ENCODE measurements around the gene CLASP1.
A peak's percentile ranks its signal among the peaks of the same experiment; 100 is the strongest.
"Not testable (repeated sequence)": the region's sequence is repeated elsewhere in the genome, so short reads cannot be mapped to it uniquely, and the experiment has no call there.

The CLASP1 gene

GRCh38 chr2:121324601-121325000 is 324.7 kb downstream of the CLASP1 start:
- Mint-ChIP-seq H3K36me3 (ENCODE audit: insufficient read depth) (no peaks in the 10 kb centered on the region), H3K27me3 (peaks cover 0 to 31% of the 10 kb centered on the region in 2 donors), H3K9me3 (no peaks in the 10 kb centered on the region), H3K4me3 (no peak overlapping the region), H3K4me1 (ENCODE audit: low read depth in 2 of 2) (peaks cover 0 to 4% of the 10 kb centered on the region in 2 donors), H3K27ac (no peak overlapping the region)
- no peak for ATAC-seq (replicated peaks)
- DNase-seq: no peak

- Mint-ChIP-seq H3K36me3 (ENCODE audit: insufficient read depth) (no peaks in the 10 kb centered on the region), H3K27ac (no peak overlapping the region), H3K4me1 (ENCODE audit: low read depth in 2 of 2) (peaks cover 0 to 4% of the 10 kb centered on the region in 2 donors), H3K4me3 (no peak overlapping the region), H3K27me3 (peaks cover 0 to 24% of the 10 kb centered on the region in 2 donors), H3K9me3 (no peaks in the 10 kb centered on the region)
- ATAC-seq (replicated peaks) (no peak), DNase-seq (no peak)
These were observed 327.8 kb downstream of the CLASP1 start for GRCh38 chr2:121321476-121321875.

GRCh38 chr2:121319941-121320340 is 329.3 kb downstream of the CLASP1 start:
- DNase-seq: no peak
- peak overlapping the region in 1 of 2 donors; percentile 30 for H3K27ac Mint-ChIP-seq
- no peak for ATAC-seq (replicated peaks)
- H3K27me3 Mint-ChIP-seq: peaks cover 0 to 17% of the 10 kb centered on the region in 2 donors
- H3K4me1 Mint-ChIP-seq (ENCODE audit: low read depth in 2 of 2): no peaks in the 10 kb centered on the region
- no peak overlapping the region for H3K4me3 Mint-ChIP-seq
- no peaks in the 10 kb centered on the region for H3K36me3 Mint-ChIP-seq (ENCODE audit: insufficient read depth)
- no peaks in the 10 kb centered on the region for H3K9me3 Mint-ChIP-seq

DNA sequence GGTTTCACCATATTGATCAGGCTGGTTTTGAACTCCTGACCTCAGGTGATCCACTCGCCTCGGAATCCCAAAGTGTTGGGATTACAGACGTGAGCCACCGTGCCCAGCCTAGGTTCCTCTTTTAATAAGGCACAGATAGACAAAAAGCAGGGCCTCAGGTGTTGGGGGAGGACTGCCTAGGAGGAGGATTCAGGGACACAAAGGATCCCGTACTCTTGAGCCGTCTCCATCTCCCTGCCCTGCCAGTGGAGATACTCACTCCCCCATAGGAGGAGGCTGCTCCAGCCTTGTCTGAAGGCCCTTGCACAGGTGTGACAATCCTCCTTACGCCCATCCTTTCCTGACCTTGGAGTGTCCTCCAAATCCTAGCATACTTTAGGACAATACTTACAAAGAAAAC is 332.3 kb downstream of the CLASP1 start:
- no peak overlapping the region for H3K27ac Mint-ChIP-seq

GRCh38 chr2:121313701-121314100 is 335.6 kb downstream of the CLASP1 start:
- peaks cover 7 to 20% of the 10 kb centered on the region in 2 donors for H3K4me1 Mint-ChIP-seq (ENCODE audit: low read depth in 2 of 2)
- H3K9me3 Mint-ChIP-seq; H3K36me3 Mint-ChIP-seq (ENCODE audit: insufficient read depth); H3K4me3 Mint-ChIP-seq; ATAC-seq (replicated peaks); DNase-seq; H3K27ac Mint-ChIP-seq; H3K27me3 Mint-ChIP-seq: not testable (repeated sequence)

More for the DNA sequence above, 332.3 kb downstream of the CLASP1 start:
- no peak for DNase-seq
- peaks cover 0 to 10% of the 10 kb centered on the region in 2 donors for H3K27me3 Mint-ChIP-seq
- no peak overlapping the region for H3K4me3 Mint-ChIP-seq
- no peaks in the 10 kb centered on the region for H3K9me3 Mint-ChIP-seq
- no peaks in the 10 kb centered on the region for H3K36me3 Mint-ChIP-seq (ENCODE audit: insufficient read depth)
- ATAC-seq (replicated peaks): no peak
- H3K4me1 Mint-ChIP-seq (ENCODE audit: low read depth in 2 of 2): no peaks in the 10 kb centered on the region

DNA sequence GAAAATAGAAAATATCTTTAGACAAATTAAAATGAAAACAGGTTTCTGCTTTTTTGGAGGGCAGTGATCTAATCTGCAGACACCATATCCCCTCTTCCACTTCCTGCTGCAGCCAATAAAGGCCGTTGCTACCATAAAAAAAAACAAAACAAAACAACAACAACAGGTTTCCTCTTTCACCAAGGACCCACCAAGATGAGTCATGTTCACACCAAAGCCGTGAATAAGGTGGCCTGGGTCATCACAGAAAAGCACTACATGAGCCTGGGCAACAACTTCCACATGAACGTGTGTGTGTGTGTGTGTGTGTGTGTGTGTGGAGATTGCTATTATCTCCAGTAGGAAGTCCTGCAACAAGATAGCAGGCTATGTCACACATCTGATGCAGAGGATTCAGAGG is 339.5 kb downstream of the CLASP1 start:
- peaks cover 0 to 16% of the 10 kb centered on the region in 2 donors for H3K27me3 Mint-ChIP-seq
- DNase-seq: peak; percentile 11 to 22 (median 19)
- peak; percentile 93 for ATAC-seq (replicated peaks)
- peaks cover 9 to 24% of the 10 kb centered on the region in 2 donors for H3K4me1 Mint-ChIP-seq (ENCODE audit: low read depth in 2 of 2)
- peak overlapping the region; percentile 4 to 85 for H3K27ac Mint-ChIP-seq
- no peaks in the 10 kb centered on the region for H3K9me3 Mint-ChIP-seq
- H3K36me3 Mint-ChIP-seq (ENCODE audit: insufficient read depth): no peaks in the 10 kb centered on the region
- H3K4me3 Mint-ChIP-seq: peak overlapping the region in 1 of 2 donors; percentile 2

GRCh38 chr2:121309323-121309722 is 339.9 kb downstream of the CLASP1 start:
- ATAC-seq (replicated peaks): no peak
- Mint-ChIP-seq H3K9me3 (no peaks in the 10 kb centered on the region), H3K4me3 (peak overlapping the region in 1 of 2 donors; percentile 2), H3K36me3 (ENCODE audit: insufficient read depth) (no peaks in the 10 kb centered on the region), H3K27ac (peak overlapping the region; percentile 45 to 85), H3K27me3 (peaks cover 0 to 20% of the 10 kb centered on the region in 2 donors), H3K4me1 (ENCODE audit: low read depth in 2 of 2) (peaks cover 9 to 24% of the 10 kb centered on the region in 2 donors)
- DNase-seq: no peak

DNA sequence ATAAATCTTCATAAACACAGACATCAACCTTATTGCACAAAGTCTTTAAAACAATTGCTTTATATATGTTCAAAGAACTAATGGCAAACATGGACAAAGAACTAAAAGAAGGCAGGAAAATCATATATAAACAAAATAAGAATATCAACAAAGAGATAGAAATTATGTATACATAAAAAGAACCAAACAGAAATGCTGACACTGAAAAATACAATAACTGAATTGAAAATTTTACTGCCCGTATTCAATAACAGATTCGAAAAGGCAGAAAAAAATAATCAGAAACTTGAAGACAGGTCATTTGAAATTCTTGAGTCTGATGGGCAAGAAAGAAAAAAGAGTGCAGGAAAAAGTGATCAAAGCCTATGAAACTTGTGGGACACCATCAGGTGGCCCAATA is 342.2 kb downstream of the CLASP1 start:
- Mint-ChIP-seq H3K4me3 (no peak overlapping the region), H3K27ac (peak overlapping the region in 1 of 2 donors; percentile 13), H3K27me3 (peaks cover 5 to 42% of the 10 kb centered on the region in 2 donors), H3K4me1 (ENCODE audit: low read depth in 2 of 2) (peaks cover 11 to 29% of the 10 kb centered on the region in 2 donors), H3K9me3 (no peaks in the 10 kb centered on the region), H3K36me3 (ENCODE audit: insufficient read depth) (no peaks in the 10 kb centered on the region)
- no peak for ATAC-seq (replicated peaks)
- DNase-seq: no peak

DNA sequence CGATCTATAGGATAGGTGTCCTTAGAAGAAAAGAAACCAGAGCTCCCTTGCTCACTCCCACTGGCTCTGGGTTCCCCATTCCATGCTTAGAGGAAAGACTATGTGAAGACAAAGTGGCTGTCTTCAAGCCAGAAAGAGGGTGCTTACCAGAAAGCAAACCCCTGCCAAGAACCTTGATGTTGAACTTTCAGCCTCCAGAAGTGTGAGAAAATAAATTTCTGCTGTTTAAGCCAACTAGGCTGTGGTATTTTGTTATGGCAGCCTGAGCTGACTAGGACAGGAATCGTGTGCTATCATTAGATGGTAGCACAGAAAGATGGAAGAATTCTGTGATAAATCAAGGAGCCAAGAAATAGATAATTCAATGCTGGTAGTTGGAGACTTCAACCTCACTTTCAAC is 344.3 kb downstream of the CLASP1 start:
- Mint-ChIP-seq H3K9me3 (no peaks in the 10 kb centered on the region), H3K36me3 (ENCODE audit: insufficient read depth) (no peaks in the 10 kb centered on the region), H3K4me3 (no peak overlapping the region), H3K4me1 (ENCODE audit: low read depth in 2 of 2) (peaks cover 10 to 22% of the 10 kb centered on the region in 2 donors), H3K27ac (no peak overlapping the region), H3K27me3 (peaks cover 15 to 58% of the 10 kb centered on the region in 2 donors)
- DNase-seq (no peak), ATAC-seq (replicated peaks) (no peak)

GRCh38 chr2:121303531-121304263 is 345.6 kb downstream of the CLASP1 start:
- ATAC-seq (replicated peaks) (no peak), DNase-seq (no peak)
- Mint-ChIP-seq H3K9me3 (no peaks in the 10 kb centered on the region), H3K27ac (no peak overlapping the region), H3K4me3 (no peak overlapping the region), H3K4me1 (ENCODE audit: low read depth in 2 of 2) (peaks cover 3 to 9% of the 10 kb centered on the region in 2 donors), H3K36me3 (ENCODE audit: insufficient read depth) (no peaks in the 10 kb centered on the region), H3K27me3 (peaks cover 15 to 58% of the 10 kb centered on the region in 2 donors)

DNA sequence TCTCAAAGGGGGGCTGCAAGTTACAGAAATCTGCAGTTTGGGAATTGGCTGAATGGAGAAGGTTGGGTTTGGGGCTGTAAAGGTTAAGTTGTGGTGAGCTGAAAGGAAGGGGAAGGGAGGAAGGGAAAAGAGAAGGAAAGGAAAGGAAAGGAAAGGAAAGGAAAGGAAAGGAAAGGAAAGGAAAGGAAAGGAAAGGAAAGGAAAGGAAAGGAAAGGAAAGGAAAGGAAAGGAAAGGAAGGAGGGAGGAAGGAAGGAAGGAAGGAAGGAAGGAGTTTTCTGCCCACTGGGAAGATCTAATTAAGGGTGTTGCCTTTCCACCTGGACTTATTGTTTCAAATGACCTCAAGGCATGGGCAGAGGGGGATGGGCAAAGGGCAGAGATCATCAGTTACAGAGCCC is 348.1 kb downstream of the CLASP1 start:
- H3K4me1 Mint-ChIP-seq (ENCODE audit: low read depth in 2 of 2); H3K36me3 Mint-ChIP-seq (ENCODE audit: insufficient read depth); ATAC-seq (replicated peaks); DNase-seq; H3K4me3 Mint-ChIP-seq; H3K9me3 Mint-ChIP-seq; H3K27ac Mint-ChIP-seq: not testable (repeated sequence)
- H3K27me3 Mint-ChIP-seq: peaks cover 15 to 51% of the 10 kb centered on the region in 2 donors

DNA sequence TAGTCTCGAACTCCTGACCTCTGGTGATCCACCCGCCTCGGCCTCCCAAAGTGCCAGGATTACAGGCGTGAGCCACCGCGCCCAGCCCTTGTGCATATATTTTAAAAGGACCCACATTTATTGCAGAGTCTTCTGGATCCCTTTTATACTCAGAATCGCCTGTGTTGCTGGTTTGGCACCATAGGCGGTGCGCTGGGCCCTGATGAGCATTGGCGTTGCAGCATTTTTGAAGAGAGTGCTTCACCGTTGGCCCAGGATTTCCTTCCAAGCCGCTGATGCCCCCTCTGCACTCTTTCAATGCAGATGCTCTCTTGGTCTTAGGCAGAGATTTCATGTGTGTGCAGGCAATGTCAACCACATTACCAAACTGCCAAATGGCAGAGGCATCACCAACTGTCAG is 350.8 kb downstream of the CLASP1 start:
- Mint-ChIP-seq H3K27me3 (peaks cover 10 to 30% of the 10 kb centered on the region in 2 donors), H3K36me3 (ENCODE audit: insufficient read depth) (peaks cover 6% of the 10 kb centered on the region), H3K9me3 (no peaks in the 10 kb centered on the region), H3K4me3 (no peak overlapping the region), H3K27ac (no peak overlapping the region), H3K4me1 (ENCODE audit: low read depth in 2 of 2) (peaks cover 3 to 8% of the 10 kb centered on the region in 2 donors)
- ATAC-seq (replicated peaks) (no peak), DNase-seq (no peak)

DNA sequence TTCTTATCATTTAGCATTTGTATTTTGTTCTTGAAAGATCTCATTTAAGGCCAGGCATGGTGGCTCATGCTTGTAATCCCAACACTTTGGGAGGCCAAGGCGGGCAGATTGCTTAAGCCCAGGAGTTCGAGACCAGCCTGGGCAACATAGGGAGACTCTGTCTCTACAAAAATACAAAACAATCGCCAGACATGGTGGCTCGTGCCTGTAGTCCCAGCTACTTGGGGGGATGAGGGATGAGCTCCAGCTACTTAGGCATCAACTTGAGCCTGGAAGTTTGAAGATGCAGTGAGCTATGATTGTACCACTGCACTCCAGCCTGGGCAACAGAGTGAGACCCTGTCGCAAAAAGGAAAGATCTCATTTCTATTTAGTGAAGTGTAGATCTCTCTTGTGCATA is 351.4 kb downstream of the CLASP1 start:
- not testable (repeated sequence) for H3K36me3 Mint-ChIP-seq (ENCODE audit: insufficient read depth); ATAC-seq (replicated peaks); DNase-seq; H3K4me3 Mint-ChIP-seq; H3K27ac Mint-ChIP-seq; H3K9me3 Mint-ChIP-seq
- Mint-ChIP-seq H3K4me1 (ENCODE audit: low read depth in 2 of 2) (peaks cover 3 to 14% of the 10 kb centered on the region in 2 donors), H3K27me3 (peaks cover 10 to 24% of the 10 kb centered on the region in 2 donors)

DNA sequence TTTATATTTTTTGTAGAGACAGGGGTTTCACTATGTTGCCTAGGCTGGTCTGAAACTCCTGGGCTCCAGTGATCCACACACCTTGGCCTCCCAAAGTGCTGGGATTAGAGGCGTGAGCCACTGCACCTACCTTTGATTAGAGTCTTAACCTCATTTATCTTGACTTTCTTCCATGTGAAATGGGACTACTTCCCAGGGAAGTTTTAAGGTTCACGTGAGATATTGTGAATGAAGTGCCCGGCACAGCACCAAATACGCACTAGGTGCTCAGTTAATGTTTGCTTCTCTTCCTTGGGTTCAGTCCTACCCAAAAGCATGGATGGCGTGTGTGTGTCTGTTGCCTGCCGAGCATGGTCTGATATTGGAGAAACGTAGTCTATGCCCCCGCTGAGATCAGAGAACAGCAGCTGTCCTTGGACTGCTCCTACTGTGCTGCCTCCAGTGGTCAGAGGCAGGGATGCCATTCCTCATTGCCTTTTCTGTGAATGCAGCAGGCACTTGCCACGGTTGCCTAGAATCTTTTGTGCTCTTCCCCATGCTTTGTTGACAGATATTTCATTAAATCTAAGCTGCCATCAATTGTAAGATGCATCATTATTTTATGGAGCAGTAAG is 351.9 kb downstream of the CLASP1 start:
- no peaks in the 10 kb centered on the region for H3K9me3 Mint-ChIP-seq
- H3K4me3 Mint-ChIP-seq: no peak overlapping the region
- H3K27me3 Mint-ChIP-seq: peaks cover 10 to 18% of the 10 kb centered on the region in 2 donors
- H3K27ac Mint-ChIP-seq: no peak overlapping the region
- H3K36me3 Mint-ChIP-seq (ENCODE audit: insufficient read depth): peaks cover 6% of the 10 kb centered on the region
- DNase-seq (no peak), ATAC-seq (replicated peaks) (no peak)
- peaks cover 3 to 16% of the 10 kb centered on the region in 2 donors for H3K4me1 Mint-ChIP-seq (ENCODE audit: low read depth in 2 of 2)

Measured in effector memory CD8-positive, alpha-beta T cell (primary cell).